Forelimb muscle (tissue), 1 donor: ENCODE results near the gene TRAPPC11. TPM values are rescaled to one million over a fixed set of nuclear protein-coding genes. Genes with fewer than 3 reads are reported as not detected.
A peak's percentile ranks its signal among the peaks of the same experiment; 100 is the strongest.
"Not testable (repeated sequence)": the region's sequence is repeated elsewhere in the genome, so short reads cannot be mapped to it uniquely, and the experiment has no call there.

Source experiments
- DNase-seq: peaks from one replicate; pipeline ENCODE4 v3.0.0-alpha.2; 2013; ENCODE audit warnings: low read depth
- polyA plus RNA-seq: library from polyadenylated mRNA; unstranded; fragments of 120-200 nt; gene quantifications from one replicate; pipeline ENCODE4 v1.2.1, GENCODE V29; 2013; ENCODE audit not compliant: insufficient read length

The TRAPPC11 gene
- 27.8 TPM for polyA plus RNA-seq

DNA sequence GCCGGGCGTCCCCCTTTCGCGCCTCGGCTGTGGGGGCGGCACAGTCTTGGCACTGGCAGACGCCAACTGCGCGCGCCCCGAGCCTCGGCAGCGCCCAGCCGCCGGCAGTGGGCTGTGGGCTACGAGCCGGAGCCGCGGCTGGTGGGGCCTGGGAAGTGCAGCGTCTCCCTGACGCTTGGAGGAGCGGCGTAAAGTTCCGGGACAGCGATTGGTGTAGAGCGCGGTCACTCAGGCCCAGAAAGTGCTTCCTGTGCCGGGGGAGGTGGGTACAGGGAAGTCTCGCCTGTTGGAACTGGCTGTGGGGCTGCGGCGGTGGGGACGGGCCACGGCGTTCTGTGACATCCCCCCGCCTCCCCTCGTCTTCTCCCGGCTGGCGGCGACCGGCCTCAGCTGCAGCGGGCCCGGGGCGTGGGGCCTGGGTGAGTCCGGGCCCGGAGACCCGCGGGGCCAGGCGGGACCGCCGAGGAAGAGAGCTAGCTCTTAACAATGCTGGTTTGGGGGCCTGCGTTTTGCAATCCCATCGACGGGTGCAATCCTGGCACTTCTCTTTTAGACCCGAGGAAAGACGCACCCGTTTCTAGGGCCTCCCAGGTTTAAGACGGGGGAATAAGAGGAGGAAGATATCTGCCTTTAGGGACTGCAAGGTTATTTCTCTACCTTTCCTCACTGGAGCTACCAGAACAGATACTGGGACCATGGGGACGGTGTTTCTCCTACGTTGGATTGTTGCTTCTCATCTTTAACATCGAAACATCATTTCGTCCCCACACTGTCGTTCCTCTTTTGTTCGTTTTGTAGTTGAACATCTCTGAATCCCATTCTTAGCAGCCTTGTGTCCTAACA, at the start of gene TRAPPC11, which contains the start of gene RWDD4:
Gene TRAPPC11 (plus strand): TSS at position 265 of the 843 bp plus-strand sequence. CDS start 4,575 bp downstream, outside the sequence.
Gene RWDD4 (minus strand): TSS at position 157 of the 843 bp plus-strand sequence. CDS start 233 bp downstream, outside the sequence.
- peak; percentile 95 for DNase-seq

DNA sequence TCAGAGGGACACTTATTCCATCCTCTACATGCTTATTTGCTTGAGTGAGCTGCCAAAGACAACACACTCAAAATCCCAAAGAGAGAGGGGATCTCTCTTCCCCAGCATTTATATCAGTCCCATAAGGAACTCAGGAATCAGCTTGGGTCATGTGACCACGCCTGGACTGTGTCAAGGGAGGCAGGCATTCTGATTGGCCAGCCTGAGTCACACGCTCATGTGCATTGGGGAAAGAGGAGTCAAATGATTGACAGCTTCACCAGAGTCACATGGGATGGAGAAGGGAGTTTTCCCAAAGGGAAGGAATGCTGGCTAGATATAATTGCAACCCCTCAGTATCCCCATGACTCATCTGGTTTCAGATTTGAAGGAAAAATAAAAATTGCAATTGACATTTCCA, 49.1 kb upstream of the TRAPPC11 start:
- no peak for DNase-seq

DNA sequence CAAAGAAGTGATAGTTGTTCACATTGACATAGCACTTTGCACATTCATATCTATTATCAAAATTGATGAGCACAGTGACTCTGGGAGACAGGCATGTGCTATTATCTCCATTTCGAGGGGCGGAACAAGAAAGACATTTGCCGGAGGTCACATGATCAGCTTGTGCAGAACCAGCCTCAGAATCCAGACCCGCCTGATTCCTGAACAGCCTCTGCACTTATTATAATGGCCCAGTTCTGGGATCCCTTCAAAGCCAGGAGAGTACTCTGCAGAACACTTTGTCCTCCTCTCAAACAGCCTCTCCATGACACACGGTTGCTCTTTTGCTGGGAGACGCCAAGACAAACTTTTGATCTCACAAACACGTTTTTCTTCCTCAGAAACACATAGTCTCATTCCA, 48.5 kb upstream of the TRAPPC11 start:
- no peak for DNase-seq

DNA sequence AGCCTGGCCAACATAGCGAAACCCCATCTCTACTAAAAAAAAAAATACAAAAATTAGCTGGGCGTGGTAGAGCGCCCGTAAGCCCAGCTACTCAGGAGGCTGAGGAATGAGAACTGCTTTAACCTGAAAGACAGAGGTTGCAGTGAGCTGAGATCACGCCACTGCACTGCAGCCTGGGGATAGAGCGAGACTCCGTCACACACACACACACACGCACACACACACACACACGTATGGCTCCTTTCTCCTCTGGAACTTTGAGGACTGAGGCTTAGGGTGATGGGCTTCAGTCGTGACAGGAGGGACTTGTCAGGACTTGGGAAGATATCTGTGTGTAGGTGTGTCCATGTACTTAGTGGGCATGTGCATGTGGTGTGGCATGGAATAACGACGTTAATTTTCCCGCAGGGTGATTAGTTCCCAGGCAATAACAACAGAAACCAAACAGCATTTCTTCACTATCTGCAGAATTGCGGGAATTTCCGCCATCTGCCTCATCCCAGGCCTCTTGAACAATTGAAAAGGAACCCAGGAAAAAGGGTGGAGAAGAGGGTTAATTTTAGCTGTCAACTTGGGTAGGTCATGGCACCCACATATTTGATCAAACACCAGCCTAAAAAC, 47.8 kb upstream of the TRAPPC11 start:
- no peak for DNase-seq

DNA sequence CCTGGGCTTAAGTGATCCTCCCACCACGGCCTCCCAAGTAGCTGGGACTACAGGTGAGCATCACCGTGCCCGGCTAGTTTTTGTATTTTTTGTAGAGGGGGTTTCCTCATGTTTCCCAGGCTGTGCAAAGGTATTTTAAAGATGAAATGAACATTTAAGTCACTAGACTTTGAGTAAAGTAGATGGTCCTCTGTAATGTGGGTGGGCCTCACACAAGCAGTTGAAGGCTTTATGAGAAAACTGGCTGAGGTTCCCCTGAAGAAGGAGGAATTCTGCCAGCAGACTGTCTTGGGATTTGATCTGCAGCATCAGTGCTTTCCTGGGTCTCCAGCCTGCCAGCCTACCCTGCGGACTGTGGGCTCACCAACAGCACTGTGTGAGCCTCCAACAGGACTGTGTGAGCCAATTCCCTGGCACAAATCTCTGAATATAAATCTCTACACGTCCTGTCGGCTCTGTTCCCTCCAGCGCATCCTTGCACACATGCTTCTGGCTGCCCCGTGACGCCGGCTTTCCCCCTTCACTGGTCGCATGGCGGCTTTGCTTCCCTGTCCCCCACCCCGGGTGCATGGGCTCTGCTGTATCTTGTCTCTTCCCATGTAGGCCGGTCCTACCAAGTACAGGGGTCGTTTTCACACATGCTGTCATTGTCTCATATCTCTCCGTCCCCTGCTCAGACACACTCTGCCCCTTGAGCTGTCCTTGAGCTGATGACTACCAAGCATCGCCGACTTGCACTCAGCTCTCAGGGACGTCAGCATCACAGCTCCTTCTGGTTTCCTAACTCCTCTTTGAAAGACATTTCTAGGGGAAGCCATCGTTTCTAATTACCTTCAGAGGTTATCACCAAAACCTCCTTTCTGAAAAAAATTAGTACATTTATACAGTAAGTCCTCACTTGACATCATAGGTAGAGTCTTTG, 46.5 kb upstream of the TRAPPC11 start:
- DNase-seq, result no peak

- DNase-seq, result no peak
Observed at GRCh38 chr4:183617075-183617474, 42.0 kb upstream of the TRAPPC11 start.

DNA sequence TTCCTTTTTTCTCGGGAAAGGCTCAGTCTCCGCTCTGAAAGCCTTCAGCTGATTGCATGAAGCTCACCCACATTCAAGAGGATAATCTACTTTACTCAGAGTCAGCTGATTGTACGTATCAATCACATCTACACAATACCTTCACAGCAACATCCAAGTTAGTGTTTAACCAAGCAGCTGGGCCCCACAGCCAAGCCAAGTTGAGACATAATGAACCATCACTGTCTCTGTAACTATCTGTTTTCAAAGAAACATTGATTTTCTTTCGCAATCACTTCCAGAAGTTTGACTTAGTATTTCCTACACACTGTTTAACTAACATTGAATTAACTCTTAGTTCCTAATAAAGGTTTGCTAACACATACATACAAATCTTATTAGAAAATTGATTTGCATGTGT, 40.4 kb upstream of the TRAPPC11 start:
- DNase-seq, result no peak

DNA sequence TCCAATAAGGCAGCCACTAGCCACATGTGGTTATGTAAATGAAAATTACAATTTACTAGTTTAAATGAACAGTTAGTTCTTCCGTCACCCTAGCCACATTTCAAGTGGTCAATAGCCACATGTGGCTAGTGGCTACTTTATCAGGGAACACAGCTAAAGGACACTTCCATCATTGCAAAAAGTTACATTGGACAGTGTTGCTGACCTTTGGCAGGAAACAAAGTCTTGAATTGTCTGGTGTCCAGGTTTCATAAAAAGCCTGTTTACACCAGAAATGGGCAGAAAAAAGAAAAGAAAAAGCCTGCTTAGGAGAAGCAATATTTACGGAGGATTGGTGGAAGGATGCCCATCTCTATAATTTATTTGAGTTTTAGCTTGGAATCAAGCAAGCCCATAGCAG, 38.7 kb upstream of the TRAPPC11 start:
- no peak for DNase-seq

- DNase-seq, result no peak
Observed at GRCh38 chr4:183621875-183622274, 37.2 kb upstream of the TRAPPC11 start.

DNA sequence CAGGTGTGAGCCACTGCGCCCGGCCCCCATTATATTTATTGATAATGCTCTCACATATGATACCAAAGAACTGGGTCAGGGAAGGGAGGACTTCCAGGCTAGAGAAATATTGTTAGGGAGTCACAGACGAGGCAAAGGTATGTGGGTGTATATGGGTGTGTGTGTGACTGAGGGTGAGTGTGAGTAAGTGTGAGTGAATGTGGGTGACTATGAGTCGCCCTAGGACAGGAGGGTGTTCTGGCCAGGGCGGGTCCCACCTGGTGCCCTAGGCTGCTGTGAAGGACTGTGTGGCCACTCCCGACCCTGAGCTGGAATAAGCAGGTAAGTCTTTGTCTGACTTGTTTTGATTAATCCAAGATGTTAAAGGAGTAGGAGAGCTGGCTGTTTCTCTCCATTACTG, 34.5 kb upstream of the TRAPPC11 start:
- no peak for DNase-seq

GRCh38 chr4:183626168-183626567, 32.9 kb upstream of the TRAPPC11 start:
- DNase-seq, result no peak

GRCh38 chr4:183627286-183627685, 31.8 kb upstream of the TRAPPC11 start:
- not testable (repeated sequence) for DNase-seq

DNA sequence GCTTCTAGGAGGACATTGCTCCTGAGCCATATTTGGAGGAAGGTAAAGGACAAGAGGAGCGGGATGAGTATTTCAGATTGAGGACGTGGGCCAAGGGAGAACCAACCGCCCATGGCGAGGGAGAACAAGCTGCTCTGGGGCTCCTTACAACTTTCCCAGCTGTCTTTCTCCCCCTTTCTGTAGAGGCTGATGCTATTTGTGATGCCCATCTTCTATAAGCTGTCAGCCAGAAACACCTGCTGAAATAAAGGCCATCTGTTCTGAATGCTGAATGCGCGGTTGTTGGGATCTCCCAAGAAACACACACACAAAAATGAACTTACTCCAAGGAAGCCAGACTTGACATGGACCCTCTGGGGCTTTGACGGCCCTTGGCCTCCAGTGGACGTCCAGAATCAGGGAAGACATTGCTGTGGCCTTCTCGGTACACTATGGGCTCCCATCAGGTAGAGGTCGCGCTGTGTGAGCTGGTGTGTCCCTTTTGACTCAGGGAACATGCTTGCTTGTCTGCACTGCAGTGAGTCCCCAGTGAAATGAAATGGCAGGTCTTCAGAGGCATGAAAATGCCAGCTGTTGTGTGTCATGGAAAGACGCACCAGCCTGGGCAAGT, 31.0 kb upstream of the TRAPPC11 start:
- DNase-seq, result no peak

DNA sequence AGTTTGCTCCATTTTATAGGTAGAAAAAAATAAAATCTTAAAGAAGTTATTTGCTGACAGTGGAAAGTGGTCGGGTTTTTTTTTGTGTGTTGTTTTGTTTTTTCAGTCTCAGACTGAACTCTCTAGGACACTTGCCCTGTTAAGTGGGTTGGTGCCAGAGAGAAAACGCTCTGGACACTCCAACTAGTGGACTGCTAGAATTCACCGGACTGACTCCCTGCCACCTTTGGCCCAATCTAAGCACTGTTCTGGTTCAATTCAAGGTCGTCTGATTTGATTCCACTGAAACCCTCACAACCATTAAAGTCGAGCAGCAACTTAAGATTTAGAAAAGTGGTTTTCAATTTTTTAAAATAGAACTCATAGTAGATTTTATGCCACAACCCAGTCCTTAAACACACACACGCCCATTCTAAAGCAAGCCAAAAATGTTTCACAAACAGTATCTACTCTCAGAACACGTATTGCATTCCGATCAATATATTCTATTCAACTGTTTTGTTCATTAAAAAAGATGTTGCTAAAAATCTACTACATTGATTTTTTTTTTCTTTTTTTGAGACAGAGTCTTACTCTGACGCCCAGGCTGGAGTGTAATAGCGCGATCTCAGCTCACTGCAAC, 27.4 kb upstream of the TRAPPC11 start:
- no peak for DNase-seq

GRCh38 chr4:183632689-183633088, 26.4 kb upstream of the TRAPPC11 start:
- DNase-seq, result no peak

DNA sequence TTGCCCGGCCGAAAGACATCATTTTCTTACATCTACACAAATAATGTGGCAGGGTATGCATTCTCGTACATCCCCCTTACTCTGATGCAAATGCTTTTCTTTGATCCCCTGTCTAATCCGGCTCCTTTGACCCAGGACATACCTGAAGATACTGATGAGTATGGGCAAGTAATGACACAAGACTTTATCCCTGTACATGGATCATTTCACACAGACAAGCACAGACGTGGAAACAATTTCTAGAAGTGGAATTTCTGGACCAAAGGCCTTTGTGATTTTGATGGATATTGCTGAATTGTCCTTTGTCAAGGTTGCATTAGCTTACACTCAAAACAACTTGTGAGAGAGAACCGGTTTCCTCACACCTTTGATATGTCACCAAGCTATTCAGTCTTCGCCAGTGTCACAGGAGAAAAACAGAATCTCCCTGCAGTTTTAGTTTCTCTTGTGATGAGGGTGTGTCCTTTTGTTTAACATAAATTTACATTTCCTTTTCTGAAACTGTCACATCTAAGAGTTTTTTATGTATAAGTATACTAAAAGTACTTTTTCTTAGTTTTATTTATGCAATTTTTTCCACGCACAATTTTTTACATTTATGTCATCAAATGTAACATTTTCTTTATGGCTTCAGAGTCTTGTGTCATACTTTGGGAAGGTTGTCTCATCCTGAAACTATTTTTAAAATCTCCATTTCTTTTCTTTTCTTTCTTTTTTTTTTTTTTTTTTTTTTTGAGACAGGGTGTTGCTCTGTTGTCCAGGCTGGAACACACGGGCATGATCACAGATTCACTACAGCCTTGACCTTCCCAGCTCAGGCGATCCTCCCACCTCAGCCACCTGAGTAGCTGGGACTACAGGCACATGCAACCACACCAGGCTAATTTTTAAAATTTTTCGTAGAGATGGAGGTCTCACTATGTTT, 25.4 kb upstream of the TRAPPC11 start:
- DNase-seq, result no peak

DNA sequence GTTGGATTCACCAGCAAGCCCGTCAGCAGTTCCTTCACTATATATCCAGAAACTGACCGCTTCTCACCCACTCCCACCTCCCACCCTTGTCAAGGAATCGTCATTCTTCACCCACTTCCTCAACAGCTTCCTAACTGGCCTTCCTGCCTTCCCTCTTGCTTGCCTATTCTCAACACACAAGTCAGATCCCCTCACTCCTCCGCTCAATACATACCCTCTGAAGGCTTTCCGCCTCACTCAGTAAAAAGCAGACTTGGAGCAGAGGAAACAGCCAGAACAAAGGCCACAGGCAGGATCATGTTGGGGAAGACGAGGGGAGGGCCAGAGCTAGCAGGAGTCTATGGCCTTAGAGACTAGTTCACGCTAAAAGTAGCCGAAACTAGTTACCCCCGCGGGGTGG, 23.8 kb upstream of the TRAPPC11 start:
- DNase-seq, result no peak

GRCh38 chr4:183635741-183636140, 23.4 kb upstream of the TRAPPC11 start:
- DNase-seq, result no peak

DNA sequence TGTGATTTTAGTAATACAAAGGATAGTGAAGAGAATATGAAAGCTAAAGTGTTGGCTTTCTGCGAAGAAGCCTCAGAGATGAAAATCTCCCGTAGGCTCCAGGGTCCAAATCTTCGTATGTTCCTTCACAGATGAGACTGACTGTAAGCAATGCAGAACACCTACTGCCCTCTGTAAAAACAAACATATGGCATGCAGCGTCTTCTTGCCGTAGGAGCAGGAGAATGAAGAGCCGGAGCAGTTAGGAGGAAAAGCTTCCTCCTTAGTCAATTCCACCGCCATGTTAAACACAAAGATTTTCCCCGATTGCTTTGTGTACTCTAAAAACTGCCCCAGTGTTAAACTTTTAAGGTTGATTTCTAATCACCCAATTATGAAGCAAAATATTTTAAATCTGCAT, 22.6 kb upstream of the TRAPPC11 start:
- no peak for DNase-seq

DNA sequence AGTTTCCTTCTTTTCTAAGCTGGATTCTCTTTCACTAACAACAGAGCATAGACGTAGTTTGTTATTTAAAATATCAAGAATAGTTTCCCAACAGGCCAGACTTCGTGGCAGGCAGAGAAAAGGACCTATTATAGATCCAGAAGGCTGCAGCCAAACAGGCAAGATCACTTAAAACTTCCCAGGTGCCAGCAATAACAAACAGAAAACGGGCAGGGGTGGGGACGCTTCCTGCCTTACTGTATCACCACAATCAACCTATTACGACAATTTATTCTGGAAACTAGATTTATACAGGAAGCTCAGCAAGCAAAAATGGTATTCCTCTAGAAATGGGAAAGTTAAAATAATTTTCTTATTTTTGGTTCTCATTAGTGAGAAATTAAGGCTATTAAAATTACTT, 22.2 kb upstream of the TRAPPC11 start:
- DNase-seq, result no peak
